HepG2 (cell line): ENCODE results near the gene PRSS36. TPM values are rescaled to one million over a fixed set of nuclear protein-coding genes. Genes with fewer than 3 reads are reported as not detected.

Source experiments
- AHDC1 ChIP-seq: sonication (generic); formaldehyde crosslinking; IDR thresholded peaks from 2 replicates; pipeline ENCODE4 v1.5.1; 2020; ENCODE audit warnings: mild to moderate bottlenecking, missing genetic modification reagents, borderline replicate concordance
- AKAP8 ChIP-seq: sonication (generic); formaldehyde crosslinking; IDR thresholded peaks from 2 replicates; pipeline ENCODE4 v1.5.1; 2020; ENCODE audit warnings: mild to moderate bottlenecking, missing genetic modification reagents
- BRD4 ChIP-seq: sonication (generic); formaldehyde crosslinking; IDR thresholded peaks from 2 replicates; pipeline ENCODE4 v1.4.0; 2020; ENCODE audit warnings: missing genetic modification reagents
- CBX5 ChIP-seq: sonication (generic); formaldehyde crosslinking; IDR thresholded peaks from 2 replicates; pipeline ENCODE4 v1.4.0; 2020; ENCODE audit warnings: missing genetic modification reagents, borderline replicate concordance
- CENPBD1 ChIP-seq: sonication (generic); formaldehyde crosslinking; IDR thresholded peaks from 2 replicates; pipeline ENCODE4 v1.8.0; 2022; ENCODE audit warnings: missing genetic modification reagents, low read depth, mild to moderate bottlenecking, borderline replicate concordance
- GFI1 ChIP-seq: sonication (generic); formaldehyde crosslinking; IDR thresholded peaks from 2 replicates; pipeline ENCODE4 v1.5.0; 2020; ENCODE audit warnings: missing genetic modification reagents, mild to moderate bottlenecking, borderline replicate concordance
- HCFC1 ChIP-seq: fragments of 150-350 bp; IDR thresholded peaks from 2 replicates; pipeline ENCODE4 v1.6.1; 2014; ENCODE audit warnings: low read depth, low read length
- HIVEP1 ChIP-seq: sonication (generic); formaldehyde crosslinking; IDR thresholded peaks from 2 replicates; pipeline ENCODE4 v1.4.0; 2020; ENCODE audit warnings: mild to moderate bottlenecking, missing genetic modification reagents
- KDM4B ChIP-seq: sonication (generic); formaldehyde crosslinking; IDR thresholded peaks from 2 replicates; pipeline ENCODE4 v1.4.0; 2020; ENCODE audit warnings: missing genetic modification reagents
- MBD4 ChIP-seq: IDR thresholded peaks from 2 replicates; pipeline ENCODE4 v1.6.1; 2012; ENCODE audit warnings: low read length, inconsistent platforms, borderline replicate concordance
- NCOA2 ChIP-seq: sonication (generic); formaldehyde crosslinking; IDR thresholded peaks from 2 replicates; pipeline ENCODE4 v1.8.0; 2022; ENCODE audit warnings: inconsistent platforms
- NRL ChIP-seq: sonication (generic); formaldehyde crosslinking; IDR thresholded peaks from 2 replicates; pipeline ENCODE4 v1.5.0; 2020; ENCODE audit warnings: missing genetic modification reagents, mild to moderate bottlenecking, moderate library complexity, borderline replicate concordance
- RBM39 ChIP-seq: fragments of 200-400 bp; formaldehyde crosslinking; IDR thresholded peaks from one replicate; pipeline ENCODE4 v1.6.1; 2018; ENCODE audit warnings: antibody characterized with exemption, mild to moderate bottlenecking, low read depth, low read length; ENCODE audit not compliant: poor library complexity, severe bottlenecking
- SPEN ChIP-seq: sonication (generic); formaldehyde crosslinking; IDR thresholded peaks from 2 replicates; pipeline ENCODE4 v1.5.1; 2020; ENCODE audit warnings: low read depth, mild to moderate bottlenecking, missing genetic modification reagents
- SRSF4 ChIP-seq: fragments of 200-400 bp; formaldehyde crosslinking; IDR thresholded peaks from one replicate; pipeline ENCODE4 v1.6.1; 2018; ENCODE audit warnings: mild to moderate bottlenecking, low read depth, low read length, moderate library complexity; ENCODE audit not compliant: poor library complexity, severe bottlenecking
- ZFX ChIP-seq: sonication (generic); formaldehyde crosslinking; IDR thresholded peaks from 2 replicates; pipeline ENCODE4 v1.4.0; 2020; ENCODE audit warnings: mild to moderate bottlenecking, low read depth, missing genetic modification reagents, moderate library complexity
- ZFY ChIP-seq: sonication (generic); formaldehyde crosslinking; IDR thresholded peaks from 2 replicates; pipeline ENCODE4 v1.4.0; 2020; ENCODE audit warnings: missing genetic modification reagents
- ZNF274 ChIP-seq: sonication (generic); formaldehyde crosslinking; IDR thresholded peaks from 2 replicates; pipeline ENCODE4 v1.5.1; 2020; ENCODE audit warnings: mild to moderate bottlenecking, missing genetic modification reagents
- ZNF350 ChIP-seq: sonication (generic); formaldehyde crosslinking; IDR thresholded peaks from 2 replicates; pipeline ENCODE4 v1.4.0; 2020; ENCODE audit warnings: mild to moderate bottlenecking, low read depth, missing genetic modification reagents, borderline replicate concordance
- ZNF546 ChIP-seq: sonication (generic); formaldehyde crosslinking; conservative IDR thresholded peaks from 2 replicates; pipeline ENCODE4 v1.8.1; 2023; ENCODE audit warnings: mild to moderate bottlenecking, missing genetic modification reagents
- ZNF678 ChIP-seq: sonication (generic); formaldehyde crosslinking; IDR thresholded peaks from 2 replicates; pipeline ENCODE4 v1.4.0; 2020; ENCODE audit warnings: mild to moderate bottlenecking, missing genetic modification reagents
- ZNF703 ChIP-seq: sonication (generic); formaldehyde crosslinking; IDR thresholded peaks from 2 replicates; pipeline ENCODE4 v1.5.1; 2020; ENCODE audit warnings: missing genetic modification reagents, mild to moderate bottlenecking, moderate library complexity, borderline replicate concordance
- ZNF776 ChIP-seq: sonication (generic); formaldehyde crosslinking; IDR thresholded peaks from 2 replicates; pipeline ENCODE4 v1.4.0; 2020; ENCODE audit warnings: mild to moderate bottlenecking, missing genetic modification reagents
- polyA plus RNA-seq, 8 experiments: library from polyadenylated mRNA; depleted of rRNA in 3 of 8; stranded (reverse) in 7 of 8; unstranded in 1 of 8; fragments of >200 nt; fragmentation: Illumina TruSeq in 4 of 8; extraction: Trizol in 4 of 8; gene quantifications; 2 replicates each; pipeline versions ENCODE4 v1.2.1 to v1.2.3, GENCODE V29; 2011 to 2016; ENCODE audit warnings: low read depth in 4 of 8, missing spikeins in 1 of 8, mixed read lengths in 1 of 8; ENCODE audit not compliant: insufficient read depth in 1 of 8
- total RNA-seq, 5 experiments: library from RNA; depleted of rRNA; stranded (reverse); fragments of >200 nt; fragmentation: Illumina TruSeq; extraction: Trizol; gene quantifications; 2 replicates each; pipeline ENCODE4 v1.2.3, GENCODE V29; 2016; ENCODE audit warnings: low read depth in 1 of 5
- TF ChIP-seq, protein P1 (sequence below): IDR thresholded peaks from 2 replicates; pipeline ENCODE4 v1.6.1; 2016; ENCODE audit warnings: control low read depth

Gene PRSS36
- total and polyA plus RNA-seq, 2 of the 13 experiments (the other 11 are each of a cell fraction or from before 2014, with no cell fraction given), result 1.5 to 2.1 TPM

DNA sequence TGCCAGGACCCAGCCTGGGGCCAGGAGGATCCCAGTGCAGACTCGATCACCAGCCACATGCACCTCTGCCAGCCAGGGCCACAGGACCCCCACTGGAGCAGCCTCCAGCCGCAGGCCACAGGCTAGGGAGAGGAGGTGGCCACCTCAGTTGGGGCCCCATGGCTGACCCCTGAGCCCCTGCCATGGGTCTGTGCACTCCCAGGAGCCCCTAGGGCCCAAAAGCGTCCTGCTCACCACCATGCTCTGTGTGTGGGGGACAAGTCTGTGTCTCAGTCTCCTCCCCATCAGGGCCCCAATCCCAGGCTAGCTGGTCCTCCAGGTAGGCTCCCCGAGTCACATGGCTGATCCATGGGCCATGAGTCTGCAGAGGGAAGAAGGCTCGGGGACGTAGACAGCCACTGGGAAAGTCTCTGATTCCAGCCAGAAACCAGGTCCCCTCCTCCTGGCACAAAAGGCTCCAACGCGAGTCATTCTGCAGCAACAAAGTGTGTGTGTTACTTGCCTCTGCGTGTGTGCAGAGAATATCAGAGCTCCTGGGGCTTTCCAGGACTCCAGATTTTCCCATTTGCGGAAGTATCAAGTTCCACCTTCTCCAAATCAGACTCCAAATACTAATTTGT, 8.3 kb downstream of the PRSS36 start (continued):
- TF ChIP-seq CENPBD1 (no peak), HCFC1 (no peak), SPEN (CRISPR knock-in tag) (peak; percentile 2; the same call in 1 of the 2 replicates), NRL (CRISPR knock-in tag) (peak; percentile 72), KDM4B (CRISPR knock-in tag) (peak; percentile 21; the same call in 1 of the 2 replicates), ZFX (CRISPR knock-in tag) (peak; percentile 13; the same call in 1 of the 2 replicates), ZNF350 (CRISPR knock-in tag) (peak; percentile 4; the same call in 1 of the 2 replicates), ZNF546 (CRISPR knock-in tag) (no peak), ZFY (peak; percentile 34; the same call in 1 of the 2 replicates), AKAP8 (CRISPR knock-in tag) (0 out of 2 replicates have a peak, but pooled peaks have one; percentile 6), CBX5 (0 out of 2 replicates have a peak, but pooled peaks have one; percentile 41), NCOA2 (CRISPR knock-in tag) (0 out of 2 replicates have a peak, but pooled peaks have one; percentile 2), ZNF678 (CRISPR knock-in tag) (no peak), GFI1 (0 out of 2 replicates have a peak, but pooled peaks have one; percentile 2), AHDC1 (no peak), ZNF776 (CRISPR knock-in tag) (no peak), BRD4 (CRISPR knock-in tag) (0 out of 2 replicates have a peak, but pooled peaks have one; percentile 28), HIVEP1 (CRISPR knock-in tag) (no peak), MBD4 (no peak), SRSF4 (no peak), RBM39 (peak; percentile 43), ZNF274 (no peak), ZNF703 (no peak; the same call in 1 of the 2 replicates)
- TF ChIP-seq, protein P1, sequence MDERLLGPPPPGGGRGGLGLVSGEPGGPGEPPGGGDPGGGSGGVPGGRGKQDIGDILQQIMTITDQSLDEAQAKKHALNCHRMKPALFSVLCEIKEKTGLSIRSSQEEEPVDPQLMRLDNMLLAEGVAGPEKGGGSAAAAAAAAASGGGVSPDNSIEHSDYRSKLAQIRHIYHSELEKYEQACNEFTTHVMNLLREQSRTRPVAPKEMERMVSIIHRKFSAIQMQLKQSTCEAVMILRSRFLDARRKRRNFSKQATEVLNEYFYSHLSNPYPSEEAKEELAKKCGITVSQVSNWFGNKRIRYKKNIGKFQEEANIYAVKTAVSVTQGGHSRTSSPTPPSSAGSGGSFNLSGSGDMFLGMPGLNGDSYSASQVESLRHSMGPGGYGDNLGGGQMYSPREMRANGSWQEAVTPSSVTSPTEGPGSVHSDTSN (CRISPR knock-in tag), result peak; percentile 35; the same call in 1 of the 2 replicates
